NCI-H1092 (cell line): ENCODE measurements around the gene HAND2.

Experiments used
- DNase-seq: peaks from one replicate; lab custom pipeline; 2025; lab: John Stamatoyannopoulos, UW

Gene HAND2

GRCh38 chr4:173536808-173537429 is 6.9 kb upstream of the HAND2 start:
- no peak for DNase-seq

GRCh38 chr4:173535957-173536356 is 5.9 kb upstream of the HAND2 start:
- no peak for DNase-seq

GRCh38 chr4:173535165-173535902 is 5.3 kb upstream of the HAND2 start:
- DNase-seq, result no peak

- DNase-seq, result no peak
Measured at GRCh38 chr4:173534434-173534833, 4.4 kb upstream of the HAND2 start.

- DNase-seq, result no peak
Measured at GRCh38 chr4:173532725-173533511, 2.9 kb upstream of the HAND2 start.

- DNase-seq, result no peak
Measured at GRCh38 chr4:173531086-173531965, 1.3 kb upstream of the HAND2 start.

GRCh38 chr4:173530326-173531085 is 477 bp upstream of the HAND2 start:
- no peak for DNase-seq

- no peak for DNase-seq
Measured at GRCh38 chr4:173528378-173529321, 1.4 kb downstream of the HAND2 start.

- no peak for DNase-seq
Measured at GRCh38 chr4:173527103-173527891, 2.7 kb downstream of the HAND2 start.

GRCh38 chr4:173526724-173527102 is 3.3 kb downstream of the HAND2 start:
- no peak for DNase-seq

- DNase-seq, result no peak
Measured at GRCh38 chr4:173526027-173526482, 4.0 kb downstream of the HAND2 start.

GRCh38 chr4:173525118-173526011 is 4.7 kb downstream of the HAND2 start:
- DNase-seq, result no peak

GRCh38 chr4:173524218-173525117 is 5.6 kb downstream of the HAND2 start:
- DNase-seq, result no peak

- no peak for DNase-seq
Measured at GRCh38 chr4:173522951-173523395, 7.1 kb downstream of the HAND2 start.

GRCh38 chr4:173522160-173522950 is 7.7 kb downstream of the HAND2 start:
- DNase-seq, result no peak
